ENCODE measurements around the gene L1CAM. TPM values are rescaled to one million over a fixed set of nuclear protein-coding genes. Genes with fewer than 3 reads are reported as not detected.

Gene L1CAM
- total and polyA plus RNA-seq, 11 donors, result 0.99 to 11.0 (median 2.4) TPM

DNA sequence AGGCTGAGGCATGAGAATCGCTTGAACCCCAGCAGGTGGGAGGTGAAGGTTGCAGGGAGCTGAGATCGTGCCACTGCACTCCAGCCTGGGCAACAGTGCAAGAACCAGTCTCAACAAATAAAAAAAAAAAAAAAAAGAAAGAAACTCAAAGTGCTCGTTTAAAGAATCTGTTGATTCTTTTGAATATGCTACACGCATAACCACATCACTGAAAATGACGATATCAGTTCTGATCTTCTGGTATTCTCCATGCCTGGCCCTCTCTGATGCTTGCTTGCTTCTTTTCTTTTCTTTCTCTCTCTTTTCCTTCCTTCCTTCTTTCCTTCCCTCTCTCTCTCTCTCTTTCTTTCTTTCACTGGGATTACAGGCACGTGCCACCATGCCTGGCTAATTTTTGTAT lies 25.8 kb upstream of the L1CAM start:
- Histone ChIP-seq H3K4me1 (no peaks in the 10 kb centered on the region), H3K27ac (no peak overlapping the region), H3K36me3 (peaks cover 0 to 37% (median 0%) of the 10 kb centered on the region in 9 donors), H3K27me3 (peaks cover 0 to 40% (median 0%) of the 10 kb centered on the region in 9 donors), H3K9me3 (no peaks in the 10 kb centered on the region), H3K4me3 (no peak overlapping the region)
- 83 to 93% (median 88%) methylated on average over 6 of the region's 6 CpGs for WGBS, 4 donors
- DNase-seq, result no peak
- TF ChIP-seq POLR2A (IDR thresholded peaks at IDR 0.05), result no peak
- TF ChIP-seq, protein P1, sequence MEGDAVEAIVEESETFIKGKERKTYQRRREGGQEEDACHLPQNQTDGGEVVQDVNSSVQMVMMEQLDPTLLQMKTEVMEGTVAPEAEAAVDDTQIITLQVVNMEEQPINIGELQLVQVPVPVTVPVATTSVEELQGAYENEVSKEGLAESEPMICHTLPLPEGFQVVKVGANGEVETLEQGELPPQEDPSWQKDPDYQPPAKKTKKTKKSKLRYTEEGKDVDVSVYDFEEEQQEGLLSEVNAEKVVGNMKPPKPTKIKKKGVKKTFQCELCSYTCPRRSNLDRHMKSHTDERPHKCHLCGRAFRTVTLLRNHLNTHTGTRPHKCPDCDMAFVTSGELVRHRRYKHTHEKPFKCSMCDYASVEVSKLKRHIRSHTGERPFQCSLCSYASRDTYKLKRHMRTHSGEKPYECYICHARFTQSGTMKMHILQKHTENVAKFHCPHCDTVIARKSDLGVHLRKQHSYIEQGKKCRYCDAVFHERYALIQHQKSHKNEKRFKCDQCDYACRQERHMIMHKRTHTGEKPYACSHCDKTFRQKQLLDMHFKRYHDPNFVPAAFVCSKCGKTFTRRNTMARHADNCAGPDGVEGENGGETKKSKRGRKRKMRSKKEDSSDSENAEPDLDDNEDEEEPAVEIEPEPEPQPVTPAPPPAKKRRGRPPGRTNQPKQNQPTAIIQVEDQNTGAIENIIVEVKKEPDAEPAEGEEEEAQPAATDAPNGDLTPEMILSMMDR (IDR thresholded peaks at IDR 0.05), result no peak
- no peak for ATAC-seq
- intact Hi-C loops (cut with DNase I), result no loop called here

DNA sequence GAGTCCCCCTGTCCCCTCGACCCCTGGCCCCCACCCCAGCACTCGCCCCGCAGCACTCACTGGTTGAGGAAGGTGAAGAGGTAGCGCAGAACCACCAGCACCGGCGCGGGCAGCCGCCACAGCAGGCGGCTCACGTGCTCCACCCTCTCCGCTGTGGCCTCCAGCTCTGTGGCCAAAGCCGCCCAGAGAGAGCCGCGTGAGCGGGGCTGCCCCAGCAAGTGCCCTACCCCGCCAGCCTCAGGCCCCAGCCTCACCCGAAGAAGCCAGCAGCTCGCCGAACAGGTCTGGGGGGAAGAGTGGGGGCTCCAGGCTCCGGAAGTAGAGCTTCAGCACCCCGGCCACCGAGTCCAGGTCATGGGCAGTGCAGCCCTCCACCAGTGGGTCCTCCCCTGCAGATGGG lies 24.5 kb upstream of the L1CAM start:
- WGBS, 4 donors, result 92 to 97% (median 95%) methylated on average over 2 to 22 of the region's 22 CpGs
- TF ChIP-seq, protein P1 (IDR thresholded peaks at IDR 0.05), result no peak
- TF ChIP-seq POLR2A (IDR thresholded peaks at IDR 0.05), result no peak
- Histone ChIP-seq H3K27ac (no peak overlapping the region), H3K4me3 (no peak overlapping the region), H3K27me3 (peaks cover 0 to 47% (median 0%) of the 10 kb centered on the region in 9 donors), H3K9me3 (no peaks in the 10 kb centered on the region), H3K4me1 (no peaks in the 10 kb centered on the region), H3K36me3 (peaks cover 0 to 27% (median 0%) of the 10 kb centered on the region in 9 donors)
- DNase-seq (no peak), ATAC-seq (no peak)
- intact Hi-C loops (cut with DNase I), result no loop called here

DNA sequence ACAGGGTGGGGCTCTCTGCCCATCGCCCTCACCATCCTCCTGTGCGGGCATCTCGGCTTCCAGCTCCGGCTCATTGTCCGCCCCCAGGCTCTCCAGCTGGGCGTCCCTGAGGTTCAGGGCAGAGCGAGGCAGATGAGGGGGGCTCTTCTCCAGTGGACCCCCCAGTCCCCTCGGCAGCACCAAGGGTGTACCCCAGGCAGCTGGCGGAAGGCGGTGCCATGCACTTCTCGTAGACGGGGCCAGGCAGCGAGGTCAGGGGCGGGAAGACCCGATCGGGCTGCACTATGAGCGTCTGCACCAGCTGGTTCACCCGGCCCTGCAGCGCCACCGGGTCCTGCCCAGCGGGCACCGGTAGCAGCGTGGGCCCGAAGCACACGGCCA lies 24.0 kb upstream of the L1CAM start:
- H3K27me3 ChIP-seq, result peaks cover 0 to 48% (median 0%) of the 10 kb centered on the region in 9 donors
- ATAC-seq (no peak), DNase-seq (peak in 1 of 5 donors; percentile 40)
- TF ChIP-seq, protein P1 (IDR thresholded peaks at IDR 0.05), result no peak
- TF ChIP-seq POLR2A (IDR thresholded peaks at IDR 0.05), result no peak
- no peak overlapping the region for H3K4me3 ChIP-seq
- no peak overlapping the region for H3K27ac ChIP-seq
- H3K4me1 ChIP-seq, result no peaks in the 10 kb centered on the region
- H3K9me3 ChIP-seq, result no peaks in the 10 kb centered on the region
- H3K36me3 ChIP-seq, result peaks cover 0 to 27% (median 0%) of the 10 kb centered on the region in 9 donors
- intact Hi-C loops (cut with DNase I), result loop anchor here in 2 of 10 donors (10.0 kb wide), 1 partner anchor 75 kb away; the partner anchor contains the start of gene PDZD4 (in 2 of the 2)
- WGBS, 4 donors, result 86 to 97% (median 96%) methylated on average over 20 to 25 of the region's 25 CpGs

DNA sequence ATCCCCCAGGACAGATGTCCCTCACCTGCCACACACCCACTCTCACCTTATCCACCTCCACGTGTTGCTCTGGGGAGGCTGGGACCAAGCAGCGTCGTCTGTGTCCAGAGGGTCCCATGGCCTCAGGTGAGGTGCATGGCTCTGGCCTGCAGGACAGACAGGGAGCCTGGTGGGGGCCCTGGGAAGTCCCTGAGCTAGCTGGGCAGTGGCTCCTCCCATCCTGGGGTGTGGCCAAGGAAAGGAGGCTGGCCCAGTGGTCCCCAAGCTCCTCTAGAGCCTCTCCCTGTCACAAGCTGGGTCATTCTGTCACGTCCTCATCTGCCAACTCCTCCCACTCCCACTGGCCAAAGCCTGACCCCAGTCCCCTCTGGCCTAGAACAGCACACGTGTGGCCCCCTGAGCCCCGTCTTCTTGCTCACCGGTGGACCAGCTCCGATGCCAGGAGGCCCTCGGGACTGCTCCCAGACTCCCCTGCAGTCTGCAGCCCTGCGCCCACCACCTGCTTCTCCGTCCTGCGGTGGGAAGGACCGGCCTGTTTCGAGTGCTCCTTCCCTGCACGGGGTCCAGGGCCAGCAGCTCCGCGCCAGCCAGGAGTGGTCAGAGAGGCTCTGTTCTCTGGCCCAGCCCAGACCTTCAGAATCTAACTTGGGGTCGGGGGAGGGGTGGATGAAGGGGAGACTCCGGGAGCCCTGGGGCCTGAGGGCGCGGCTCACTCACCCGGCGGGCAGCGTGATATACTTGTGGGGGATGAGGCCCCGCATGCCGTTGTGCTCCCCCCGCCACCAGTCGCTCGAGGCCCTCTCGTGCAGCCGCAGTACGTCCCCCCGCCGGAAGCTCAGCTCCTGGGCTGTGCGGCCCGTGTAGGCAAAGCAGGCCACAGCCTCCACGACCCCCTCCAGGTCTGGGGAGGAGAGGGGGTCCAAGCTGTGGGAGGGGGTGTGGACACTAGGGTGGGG lies 23.3 kb upstream of the L1CAM start:
- Histone ChIP-seq H3K4me1 (peaks cover 0 to 7% (median 0%) of the 10 kb centered on the region in 12 donors), H3K27me3 (peaks cover 0 to 53% (median 0%) of the 10 kb centered on the region in 9 donors), H3K36me3 (peaks cover 0 to 27% (median 0%) of the 10 kb centered on the region in 9 donors), H3K9me3 (no peaks in the 10 kb centered on the region), H3K27ac (no peak overlapping the region), H3K4me3 (no peak overlapping the region)
- ATAC-seq (peak; percentile 13 to 61 (median 32)), DNase-seq (peak in 4 of 5 donors; percentile 21 to 56 (median 49))
- WGBS, 4 donors, result 56 to 72% (median 69%) methylated on average over 15 to 37 of the region's 37 CpGs
- TF ChIP-seq, protein P1 (IDR thresholded peaks at IDR 0.05), result no peak
- TF ChIP-seq POLR2A (IDR thresholded peaks at IDR 0.05), result no peak
- intact Hi-C loops (cut with DNase I), result loop anchor here in 2 of 10 donors (10.0 kb wide), 1 partner anchor 75 kb away; the partner anchor contains the start of gene PDZD4 (in 2 of the 2)
